ENCODE data around the gene HRAS. TPM values are rescaled to one million over a fixed set of nuclear protein-coding genes. Genes with fewer than 3 reads are reported as not detected.

The HRAS gene
- total and polyA plus RNA-seq, 2 of the 8 experiments (the other 6 are each of a cell fraction or from before 2014, with no cell fraction given): 44.3 to 54.7 TPM

- no peak for TF ChIP-seq CHD2 (IDR thresholded peaks at IDR 0.05; ENCODE audit: low read length)
- no peak for TF ChIP-seq SP4 (IDR thresholded peaks at IDR 0.05; ENCODE audit: low read length)
- TF ChIP-seq ATF3 (IDR thresholded peaks at IDR 0.05; ENCODE audit: insufficient read depth, low read depth, low read length): no peak
- TF ChIP-seq MAX (IDR thresholded peaks at IDR 0.05): no peak
- no peak for TF ChIP-seq SIRT6 (IDR thresholded peaks at IDR 0.05; ENCODE audit: low read length)
- no peak for TF ChIP-seq SRF (IDR thresholded peaks at IDR 0.05; ENCODE audit: low read depth, low read length)
- no peak for TF ChIP-seq RFX5 (IDR thresholded peaks at IDR 0.05; ENCODE audit: borderline replicate concordance, low read depth, low read length)
- TF ChIP-seq NRF1 (IDR thresholded peaks at IDR 0.05; ENCODE audit: low read depth, low read length): no peak
- TF ChIP-seq SP1 (IDR thresholded peaks at IDR 0.05; ENCODE audit: low read depth, low read length): no peak
Observed at GRCh38 chr11:540583-541432, 5.4 kb upstream of the HRAS start (continued).

All from H1 (cell line).